ENCODE results near the gene LDAH.

- TF ChIP-seq SUZ12 (IDR thresholded peaks at IDR 0.05; ENCODE audit: extremely low read depth, insufficient read depth, insufficient read length), result no peak
- TF ChIP-seq YY1 (IDR thresholded peaks at IDR 0.05; ENCODE audit: insufficient read depth, insufficient read length), result no peak
- no peak for TF ChIP-seq ZNF274 (IDR thresholded peaks at IDR 0.05; ENCODE audit: low read depth, low read length)
These were observed 105.3 kb downstream of the LDAH start for GRCh38 chr2:20717641-20718040.

All from NT2/D1 (cell line).